ENCODE results near the gene PLCXD3.
"Not testable (repeated sequence)": the region's sequence is repeated elsewhere in the genome, so short reads cannot be mapped to it uniquely, and the experiment has no call there.

Gene PLCXD3

GRCh38 chr5:41336471-41336870 lies 173.9 kb downstream of the PLCXD3 start:
- H3K36me3 ChIP-seq (ENCODE audit: insufficient read depth, low read length) = no peaks in the 10 kb centered on the region
- H3K9ac ChIP-seq (ENCODE audit: low read depth, low read length) = no peak overlapping the region

GRCh38 chr5:41335596-41336181 lies 174.7 kb downstream of the PLCXD3 start:
- H3K36me3 ChIP-seq (ENCODE audit: insufficient read depth, low read length) = no peaks in the 10 kb centered on the region
- no peaks in the 10 kb centered on the region for H3K9me3 ChIP-seq (ENCODE audit: control insufficient read depth, insufficient read depth, low read length)
- no peak overlapping the region for H3K9ac ChIP-seq (ENCODE audit: low read depth, low read length)
- peaks cover 13% of the 10 kb centered on the region; the same call in 1 of the 2 replicates for H3K4me1 ChIP-seq (ENCODE audit: insufficient read depth, low read length)

More at GRCh38 chr5:41336471-41336870, 173.9 kb downstream of the PLCXD3 start:
- Histone ChIP-seq H3K4me1 (ENCODE audit: insufficient read depth, low read length) (peaks cover 13% of the 10 kb centered on the region; the same call in 1 of the 2 replicates), H3K9me3 (ENCODE audit: control insufficient read depth, insufficient read depth, low read length) (no peaks in the 10 kb centered on the region)

GRCh38 chr5:41334758-41335157 lies 175.6 kb downstream of the PLCXD3 start:
- Histone ChIP-seq H3K4me1 (ENCODE audit: insufficient read depth, low read length) (peaks cover 13% of the 10 kb centered on the region; the same call in 1 of the 2 replicates), H3K9ac (ENCODE audit: low read depth, low read length) (no peak overlapping the region), H3K36me3 (ENCODE audit: insufficient read depth, low read length) (no peaks in the 10 kb centered on the region), H3K9me3 (ENCODE audit: control insufficient read depth, insufficient read depth, low read length) (no peaks in the 10 kb centered on the region)

GRCh38 chr5:41334221-41334620 lies 176.2 kb downstream of the PLCXD3 start:
- no peaks in the 10 kb centered on the region for H3K9me3 ChIP-seq (ENCODE audit: control insufficient read depth, insufficient read depth, low read length)
- H3K4me1 ChIP-seq (ENCODE audit: insufficient read depth, low read length) = peaks cover 13% of the 10 kb centered on the region; the same call in 1 of the 2 replicates
- H3K36me3 ChIP-seq (ENCODE audit: insufficient read depth, low read length) = no peaks in the 10 kb centered on the region
- no peak overlapping the region for H3K9ac ChIP-seq (ENCODE audit: low read depth, low read length)

GRCh38 chr5:41325074-41325473 lies 185.3 kb downstream of the PLCXD3 start:
- no peaks in the 10 kb centered on the region for H3K4me1 ChIP-seq (ENCODE audit: insufficient read depth, low read length)
- H3K9me3 ChIP-seq (ENCODE audit: control insufficient read depth, insufficient read depth, low read length) = no peaks in the 10 kb centered on the region
- no peak overlapping the region for H3K9ac ChIP-seq (ENCODE audit: low read depth, low read length)
- H3K36me3 ChIP-seq (ENCODE audit: insufficient read depth, low read length) = no peaks in the 10 kb centered on the region

GRCh38 chr5:41322826-41323225 lies 187.6 kb downstream of the PLCXD3 start:
- H3K4me1 ChIP-seq (ENCODE audit: insufficient read depth, low read length); H3K36me3 ChIP-seq (ENCODE audit: insufficient read depth, low read length); H3K9me3 ChIP-seq (ENCODE audit: control insufficient read depth, insufficient read depth, low read length); H3K9ac ChIP-seq (ENCODE audit: low read depth, low read length): not testable (repeated sequence)

GRCh38 chr5:41312478-41313060 lies 197.8 kb downstream of the PLCXD3 start:
- Histone ChIP-seq H3K9ac (ENCODE audit: low read depth, low read length) (no peak overlapping the region), H3K4me1 (ENCODE audit: insufficient read depth, low read length) (no peaks in the 10 kb centered on the region), H3K36me3 (ENCODE audit: insufficient read depth, low read length) (no peaks in the 10 kb centered on the region), H3K9me3 (ENCODE audit: control insufficient read depth, insufficient read depth, low read length) (no peaks in the 10 kb centered on the region)

- Histone ChIP-seq H3K36me3 (ENCODE audit: insufficient read depth, low read length) (no peaks in the 10 kb centered on the region), H3K4me1 (ENCODE audit: insufficient read depth, low read length) (no peaks in the 10 kb centered on the region), H3K9ac (ENCODE audit: low read depth, low read length) (no peak overlapping the region), H3K9me3 (ENCODE audit: control insufficient read depth, insufficient read depth, low read length) (no peaks in the 10 kb centered on the region)
Observed at GRCh38 chr5:41312066-41312465, 198.3 kb downstream of the PLCXD3 start.

- Histone ChIP-seq H3K9me3 (ENCODE audit: control insufficient read depth, insufficient read depth, low read length) (no peaks in the 10 kb centered on the region), H3K36me3 (ENCODE audit: insufficient read depth, low read length) (no peaks in the 10 kb centered on the region), H3K4me1 (ENCODE audit: insufficient read depth, low read length) (no peaks in the 10 kb centered on the region), H3K9ac (ENCODE audit: low read depth, low read length) (no peak overlapping the region)
Observed at GRCh38 chr5:41309275-41309674, 201.1 kb downstream of the PLCXD3 start.

- Histone ChIP-seq H3K4me1 (ENCODE audit: insufficient read depth, low read length) (no peaks in the 10 kb centered on the region), H3K36me3 (ENCODE audit: insufficient read depth, low read length) (no peaks in the 10 kb centered on the region), H3K9ac (ENCODE audit: low read depth, low read length) (no peak overlapping the region), H3K9me3 (ENCODE audit: control insufficient read depth, insufficient read depth, low read length) (no peaks in the 10 kb centered on the region)
Observed at GRCh38 chr5:41306005-41306404, 204.4 kb downstream of the PLCXD3 start.

GRCh38 chr5:41305056-41305455 lies 205.3 kb downstream of the PLCXD3 start:
- no peaks in the 10 kb centered on the region for H3K36me3 ChIP-seq (ENCODE audit: insufficient read depth, low read length)
- no peak overlapping the region for H3K9ac ChIP-seq (ENCODE audit: low read depth, low read length)
- no peaks in the 10 kb centered on the region for H3K9me3 ChIP-seq (ENCODE audit: control insufficient read depth, insufficient read depth, low read length)
- H3K4me1 ChIP-seq (ENCODE audit: insufficient read depth, low read length) = no peaks in the 10 kb centered on the region

GRCh38 chr5:41296066-41296465 lies 214.3 kb downstream of the PLCXD3 start:
- Histone ChIP-seq H3K36me3 (ENCODE audit: insufficient read depth, low read length) (no peaks in the 10 kb centered on the region), H3K4me1 (ENCODE audit: insufficient read depth, low read length) (no peaks in the 10 kb centered on the region), H3K9me3 (ENCODE audit: control insufficient read depth, insufficient read depth, low read length) (no peaks in the 10 kb centered on the region), H3K9ac (ENCODE audit: low read depth, low read length) (no peak overlapping the region)

- H3K4me1 ChIP-seq (ENCODE audit: insufficient read depth, low read length) = no peaks in the 10 kb centered on the region
Observed at GRCh38 chr5:41291323-41291722, 219.1 kb downstream of the PLCXD3 start.

GRCh38 chr5:41290810-41291209 lies 219.6 kb downstream of the PLCXD3 start:
- Histone ChIP-seq H3K4me1 (ENCODE audit: insufficient read depth, low read length) (no peaks in the 10 kb centered on the region), H3K36me3 (ENCODE audit: insufficient read depth, low read length) (no peaks in the 10 kb centered on the region), H3K9me3 (ENCODE audit: control insufficient read depth, insufficient read depth, low read length) (no peaks in the 10 kb centered on the region), H3K9ac (ENCODE audit: low read depth, low read length) (no peak overlapping the region)

More at GRCh38 chr5:41291323-41291722, 219.1 kb downstream of the PLCXD3 start:
- H3K9me3 ChIP-seq (ENCODE audit: control insufficient read depth, insufficient read depth, low read length) = no peaks in the 10 kb centered on the region
- no peaks in the 10 kb centered on the region for H3K36me3 ChIP-seq (ENCODE audit: insufficient read depth, low read length)
- H3K9ac ChIP-seq (ENCODE audit: low read depth, low read length) = no peak overlapping the region

- no peaks in the 10 kb centered on the region for H3K9me3 ChIP-seq (ENCODE audit: control insufficient read depth, insufficient read depth, low read length)
- H3K9ac ChIP-seq (ENCODE audit: low read depth, low read length) = no peak overlapping the region
- H3K36me3 ChIP-seq (ENCODE audit: insufficient read depth, low read length) = no peaks in the 10 kb centered on the region
- H3K4me1 ChIP-seq (ENCODE audit: insufficient read depth, low read length) = peaks cover 2% of the 10 kb centered on the region; the same call in 1 of the 2 replicates
Observed at GRCh38 chr5:41289970-41290464, 220.4 kb downstream of the PLCXD3 start.
